ENCODE measurements around the gene UMOD.

GRCh38 chr16:20318006-20318405 lies 34.5 kb downstream of the UMOD start:
- TF ChIP-seq POLR2A (IDR thresholded peaks at IDR 0.05; ENCODE audit: low read length) (no peak), GATA1 (IDR thresholded peaks at IDR 0.05; ENCODE audit: low read depth, low read length) (no peak)

All from erythroblast (primary cell).